KMS-11 (cell line): ENCODE measurements around the gene NGEF.

Source experiments
- H2AFZ ChIP-seq: fragments of 200-600 bp; sonication (generic); 2 replicates; pipeline ENCODE4 v1.6.1; 2016; ENCODE audit warnings: antibody characterized with exemption, mixed run types, low read depth
- H3K27ac ChIP-seq: fragments of 200-600 bp; sonication (generic); 2 replicates; pipeline ENCODE4 v1.6.1; 2016; ENCODE audit warnings: mild to moderate bottlenecking, mixed run types
- H3K27me3 ChIP-seq: fragments of 200-600 bp; sonication (generic); 2 replicates; pipeline ENCODE4 v1.6.1; 2017; ENCODE audit warnings: mild to moderate bottlenecking, low read depth, mixed run types, moderate library complexity; ENCODE audit not compliant: insufficient read depth
- H3K36me3 ChIP-seq: fragments of 200-600 bp; sonication (generic); 2 replicates; pipeline ENCODE4 v1.6.1; 2017; ENCODE audit warnings: mild to moderate bottlenecking, mixed run types; ENCODE audit not compliant: insufficient read depth
- H3K4me1 ChIP-seq: fragments of 200-600 bp; sonication (generic); 2 replicates; pipeline ENCODE4 v1.6.1; 2016; ENCODE audit warnings: mild to moderate bottlenecking, low read depth, mixed run types; ENCODE audit not compliant: poor library complexity, severe bottlenecking
- H3K4me2 ChIP-seq: fragments of 200-600 bp; sonication (generic); 2 replicates; pipeline ENCODE4 v1.7.0; 2016; ENCODE audit warnings: mild to moderate bottlenecking, mixed run types
- H3K4me3 ChIP-seq: fragments of 200-600 bp; sonication (generic); IDR thresholded peaks from 2 replicates; pipeline ENCODE4 v1.6.1; 2017; ENCODE audit warnings: low read depth, low read length, mixed read lengths; ENCODE audit not compliant: insufficient read depth
- H3K79me2 ChIP-seq: fragments of 200-600 bp; sonication (generic); 2 replicates; pipeline ENCODE4 v1.6.1; 2016; ENCODE audit warnings: low read depth, mixed run types; ENCODE audit not compliant: insufficient read depth
- H3K9ac ChIP-seq: fragments of 200-600 bp; sonication (generic); 2 replicates; pipeline ENCODE4 v1.6.1; 2016; ENCODE audit warnings: mild to moderate bottlenecking, mixed run types
- H4K20me1 ChIP-seq: fragments of 200-600 bp; sonication (generic); 2 replicates; pipeline ENCODE4 v1.6.1; 2016; ENCODE audit warnings: mild to moderate bottlenecking, mixed run types; ENCODE audit not compliant: insufficient read depth
- CTCF ChIP-seq: fragments of 200-600 bp; sonication (generic); conservative IDR thresholded peaks from 2 replicates; pipeline ENCODE4 v1.6.1; 2017; ENCODE audit warnings: low read depth, mild to moderate bottlenecking, antibody characterized with exemption, low read length, moderate library complexity, mixed read lengths

Gene NGEF

GRCh38 chr2:232865165-232865564 is 147.9 kb downstream of the NGEF start:
- H3K4me3 ChIP-seq, result no peak overlapping the region
- H2AFZ ChIP-seq, result no peak overlapping the region
- no peaks in the 10 kb centered on the region for H3K4me1 ChIP-seq
- H3K36me3 ChIP-seq, result no peaks in the 10 kb centered on the region
- H3K9ac ChIP-seq, result no peak overlapping the region
- no peaks in the 10 kb centered on the region for H3K27me3 ChIP-seq
- H4K20me1 ChIP-seq, result no peaks in the 10 kb centered on the region
- no peak for TF ChIP-seq CTCF
- H3K79me2 ChIP-seq, result no peaks in the 10 kb centered on the region
- H3K4me2 ChIP-seq, result no peak overlapping the region
- no peak overlapping the region for H3K27ac ChIP-seq

GRCh38 chr2:232863996-232864395 is 149.1 kb downstream of the NGEF start:
- no peaks in the 10 kb centered on the region for H3K79me2 ChIP-seq
- no peak overlapping the region for H3K27ac ChIP-seq
- no peaks in the 10 kb centered on the region for H4K20me1 ChIP-seq
- no peak overlapping the region for H3K9ac ChIP-seq
- no peaks in the 10 kb centered on the region for H3K4me1 ChIP-seq
- H3K36me3 ChIP-seq, result no peaks in the 10 kb centered on the region
- H2AFZ ChIP-seq, result no peak overlapping the region
- H3K27me3 ChIP-seq, result no peaks in the 10 kb centered on the region
- no peak overlapping the region for H3K4me2 ChIP-seq
- H3K4me3 ChIP-seq, result no peak overlapping the region
- TF ChIP-seq CTCF, result no peak

GRCh38 chr2:232861353-232861752 is 151.7 kb downstream of the NGEF start:
- Histone ChIP-seq H3K4me2 (no peak overlapping the region), H3K79me2 (no peaks in the 10 kb centered on the region), H3K4me3 (no peak overlapping the region), H2AFZ (no peak overlapping the region), H3K9ac (no peak overlapping the region), H3K27me3 (no peaks in the 10 kb centered on the region), H3K4me1 (peaks cover 15% of the 10 kb centered on the region), H3K27ac (no peak overlapping the region), H3K36me3 (no peaks in the 10 kb centered on the region; the same call in 1 of the 2 replicates), H4K20me1 (no peaks in the 10 kb centered on the region)
- TF ChIP-seq CTCF, result no peak

- Histone ChIP-seq H2AFZ (no peak overlapping the region), H3K9ac (no peak overlapping the region), H3K79me2 (no peaks in the 10 kb centered on the region), H3K4me3 (no peak overlapping the region), H3K4me2 (no peak overlapping the region), H4K20me1 (no peaks in the 10 kb centered on the region), H3K4me1 (peaks cover 19% of the 10 kb centered on the region), H3K36me3 (no peaks in the 10 kb centered on the region; the same call in 1 of the 2 replicates), H3K27me3 (no peaks in the 10 kb centered on the region), H3K27ac (no peak overlapping the region)
- TF ChIP-seq CTCF, result no peak
Observed at GRCh38 chr2:232860593-232861241, 152.3 kb downstream of the NGEF start.
